Dermis microvascular lymphatic vessel endothelial cell (primary cell): Measurements from ENCODE around the gene KLK1. TPM values are rescaled to one million over a fixed set of nuclear protein-coding genes. Genes with fewer than 3 reads are reported as not detected.
A peak's percentile ranks its signal among the peaks of the same experiment; 100 is the strongest.

Experiments used
- DNase-seq, 2 donors: peaks; one replicate each; pipeline versions ENCODE4 v3.0.0 to v3.0.0-alpha.2; 2010; ENCODE audit warnings: low read depth in 2 of 2
- total RNA-seq: library from RNA; depleted of rRNA; stranded (reverse); fragments of >200 nt; gene quantifications from 2 replicates; pipeline ENCODE4 v1.2.1, GENCODE V29; 2014

The KLK1 gene
- total RNA-seq, result not detected in 2 replicates

GRCh38 chr19:50823389-50824042 lies at the start of gene KLK1:
KLK1 (minus strand) TSS chr19:50823787; CDS start chr19:50823748, 39 bp downstream.
- no peak for DNase-seq

DNA sequence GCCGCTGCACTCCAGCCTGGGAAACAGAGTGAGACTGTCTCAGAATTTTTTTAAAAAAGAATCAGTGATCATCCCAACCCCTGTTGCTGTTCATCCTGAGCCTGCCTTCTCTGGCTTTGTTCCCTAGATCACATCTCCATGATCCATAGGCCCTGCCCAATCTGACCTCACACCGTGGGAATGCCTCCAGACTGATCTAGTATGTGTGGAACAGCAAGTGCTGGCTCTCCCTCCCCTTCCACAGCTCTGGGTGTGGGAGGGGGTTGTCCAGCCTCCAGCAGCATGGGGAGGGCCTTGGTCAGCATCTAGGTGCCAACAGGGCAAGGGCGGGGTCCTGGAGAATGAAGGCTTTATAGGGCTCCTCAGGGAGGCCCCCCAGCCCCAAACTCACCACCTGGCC lies 49.5 kb upstream of the KLK1 start, which contains the start of gene KLK2:
TSS of gene KLK2 (plus strand) at position 384 of the 400 bp plus-strand sequence. CDS start 35 bp downstream, outside the sequence.
- DNase-seq, result no peak

DNA sequence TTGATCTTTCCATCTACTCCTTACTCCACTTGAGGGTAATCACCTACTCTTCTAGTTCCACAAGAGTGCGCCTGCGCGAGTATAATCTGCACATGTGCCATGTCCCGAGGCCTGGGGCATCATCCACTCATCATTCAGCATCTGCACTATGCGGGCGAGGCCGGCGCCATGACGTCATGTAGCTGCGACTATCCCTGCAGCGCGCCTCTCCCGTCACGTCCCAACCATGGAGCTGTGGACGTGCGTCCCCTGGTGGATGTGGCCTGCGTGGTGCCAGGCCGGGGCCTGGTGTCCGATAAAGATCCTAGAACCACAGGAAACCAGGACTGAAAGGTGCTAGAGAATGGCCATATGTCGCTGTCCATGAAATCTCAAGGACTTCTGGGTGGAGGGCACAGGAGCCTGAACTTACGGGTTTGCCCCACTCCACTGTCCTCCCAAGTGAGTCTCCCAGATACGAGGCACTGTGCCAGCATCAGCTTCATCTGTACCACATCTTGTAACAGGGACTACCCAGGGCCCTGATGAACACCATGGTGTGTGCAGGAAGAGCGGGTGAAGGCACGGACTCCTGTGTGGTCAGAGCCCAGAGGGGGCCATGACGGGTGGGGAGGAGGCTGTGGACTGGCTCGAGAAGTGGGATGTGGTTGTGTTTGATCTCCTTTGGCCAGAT lies 47.0 kb upstream of the KLK1 start:
- DNase-seq, result peak in 1 of 2 donors; percentile 23

DNA sequence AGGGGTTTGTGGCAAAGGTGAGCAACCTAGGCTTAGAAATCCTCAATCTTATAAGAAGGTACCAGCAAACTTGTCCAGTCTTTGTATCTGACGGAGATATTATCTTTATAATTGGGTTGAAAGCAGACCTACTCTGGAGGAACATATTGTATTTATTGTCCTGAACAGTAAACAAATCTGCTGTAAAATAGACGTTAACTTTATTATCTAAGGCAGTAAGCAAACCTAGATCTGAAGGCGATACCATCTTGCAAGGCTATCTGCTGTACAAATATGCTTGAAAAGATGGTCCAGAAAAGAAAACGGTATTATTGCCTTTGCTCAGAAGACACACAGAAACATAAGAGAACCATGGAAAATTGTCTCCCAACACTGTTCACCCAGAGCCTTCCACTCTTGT lies 45.9 kb upstream of the KLK1 start:
- DNase-seq, result no peak

GRCh38 chr19:50861496-50862286 lies 38.1 kb upstream of the KLK1 start:
- no peak for DNase-seq

GRCh38 chr19:50861010-50861409 lies 37.4 kb upstream of the KLK1 start:
- no peak for DNase-seq

DNA sequence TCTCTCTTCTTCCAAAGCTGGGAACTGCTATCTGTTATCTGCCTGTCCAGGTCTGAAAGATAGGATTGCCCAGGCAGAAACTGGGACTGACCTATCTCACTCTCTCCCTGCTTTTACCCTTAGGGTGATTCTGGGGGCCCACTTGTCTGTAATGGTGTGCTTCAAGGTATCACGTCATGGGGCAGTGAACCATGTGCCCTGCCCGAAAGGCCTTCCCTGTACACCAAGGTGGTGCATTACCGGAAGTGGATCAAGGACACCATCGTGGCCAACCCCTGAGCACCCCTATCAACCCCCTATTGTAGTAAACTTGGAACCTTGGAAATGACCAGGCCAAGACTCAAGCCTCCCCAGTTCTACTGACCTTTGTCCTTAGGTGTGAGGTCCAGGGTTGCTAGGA lies 36.3 kb upstream of the KLK1 start:
- DNase-seq, result no peak

DNA sequence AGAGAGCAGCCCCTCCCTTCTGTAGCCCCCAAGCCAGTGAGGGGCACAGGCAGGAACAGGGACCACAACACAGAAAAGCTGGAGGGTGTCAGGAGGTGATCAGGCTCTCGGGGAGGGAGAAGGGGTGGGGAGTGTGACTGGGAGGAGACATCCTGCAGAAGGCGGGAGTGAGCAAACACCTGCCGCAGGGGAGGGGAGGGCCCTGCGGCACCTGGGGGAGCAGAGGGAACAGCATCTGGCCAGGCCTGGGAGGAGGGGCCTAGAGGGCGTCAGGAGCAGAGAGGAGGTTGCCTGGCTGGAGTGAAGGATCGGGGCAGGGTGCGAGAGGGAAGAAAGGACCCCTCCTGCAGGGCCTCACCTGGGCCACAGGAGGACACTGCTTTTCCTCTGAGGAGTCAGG lies 35.3 kb upstream of the KLK1 start:
- DNase-seq, result no peak

DNA sequence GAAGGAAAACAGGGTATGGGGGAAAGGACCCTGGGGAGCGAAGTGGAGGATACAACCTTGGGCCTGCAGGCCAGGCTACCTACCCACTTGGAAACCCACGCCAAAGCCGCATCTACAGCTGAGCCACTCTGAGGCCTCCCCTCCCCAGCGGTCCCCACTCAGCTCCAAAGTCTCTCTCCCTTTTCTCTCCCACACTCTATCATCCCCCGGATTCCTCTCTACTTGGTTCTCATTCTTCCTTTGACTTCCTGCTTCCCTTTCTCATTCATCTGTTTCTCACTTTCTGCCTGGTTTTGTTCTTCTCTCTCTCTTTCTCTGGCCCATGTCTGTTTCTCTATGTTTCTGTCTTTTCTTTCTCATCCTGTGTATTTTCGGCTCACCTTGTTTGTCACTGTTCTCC lies 33.8 kb upstream of the KLK1 start:
- DNase-seq, result no peak

DNA sequence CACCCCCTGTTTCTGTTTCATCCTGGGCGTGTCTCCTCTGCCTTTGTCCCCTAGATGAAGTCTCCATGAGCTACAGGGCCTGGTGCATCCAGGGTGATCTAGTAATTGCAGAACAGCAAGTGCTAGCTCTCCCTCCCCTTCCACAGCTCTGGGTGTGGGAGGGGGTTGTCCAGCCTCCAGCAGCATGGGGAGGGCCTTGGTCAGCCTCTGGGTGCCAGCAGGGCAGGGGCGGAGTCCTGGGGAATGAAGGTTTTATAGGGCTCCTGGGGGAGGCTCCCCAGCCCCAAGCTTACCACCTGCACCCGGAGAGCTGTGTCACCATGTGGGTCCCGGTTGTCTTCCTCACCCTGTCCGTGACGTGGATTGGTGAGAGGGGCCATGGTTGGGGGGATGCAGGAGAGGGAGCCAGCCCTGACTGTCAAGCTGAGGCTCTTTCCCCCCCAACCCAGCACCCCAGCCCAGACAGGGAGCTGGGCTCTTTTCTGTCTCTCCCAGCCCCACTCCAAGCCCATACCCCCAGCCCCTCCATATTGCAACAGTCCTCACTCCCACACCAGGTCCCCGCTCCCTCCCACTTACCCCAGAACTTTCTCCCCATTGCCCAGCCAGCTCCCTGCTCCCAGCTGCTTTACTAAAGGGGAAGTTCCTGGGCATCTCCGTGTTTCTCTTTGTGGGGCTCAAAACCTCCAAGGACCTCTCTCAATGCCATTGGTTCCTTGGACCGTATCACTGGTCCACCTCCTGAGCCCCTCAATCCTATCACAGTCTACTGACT lies 31.2 kb upstream of the KLK1 start, which contains the start of gene KLK3:
TSS of gene KLK3 (plus strand) at position 280 of the 775 bp plus-strand sequence. CDS start at position 321, 41 bp downstream.
- DNase-seq, result no peak

- DNase-seq, result no peak
Observed at GRCh38 chr19:50851620-50852019, 28.0 kb upstream of the KLK1 start.

GRCh38 chr19:50850738-50851137 lies 27.2 kb upstream of the KLK1 start:
- DNase-seq, result no peak

DNA sequence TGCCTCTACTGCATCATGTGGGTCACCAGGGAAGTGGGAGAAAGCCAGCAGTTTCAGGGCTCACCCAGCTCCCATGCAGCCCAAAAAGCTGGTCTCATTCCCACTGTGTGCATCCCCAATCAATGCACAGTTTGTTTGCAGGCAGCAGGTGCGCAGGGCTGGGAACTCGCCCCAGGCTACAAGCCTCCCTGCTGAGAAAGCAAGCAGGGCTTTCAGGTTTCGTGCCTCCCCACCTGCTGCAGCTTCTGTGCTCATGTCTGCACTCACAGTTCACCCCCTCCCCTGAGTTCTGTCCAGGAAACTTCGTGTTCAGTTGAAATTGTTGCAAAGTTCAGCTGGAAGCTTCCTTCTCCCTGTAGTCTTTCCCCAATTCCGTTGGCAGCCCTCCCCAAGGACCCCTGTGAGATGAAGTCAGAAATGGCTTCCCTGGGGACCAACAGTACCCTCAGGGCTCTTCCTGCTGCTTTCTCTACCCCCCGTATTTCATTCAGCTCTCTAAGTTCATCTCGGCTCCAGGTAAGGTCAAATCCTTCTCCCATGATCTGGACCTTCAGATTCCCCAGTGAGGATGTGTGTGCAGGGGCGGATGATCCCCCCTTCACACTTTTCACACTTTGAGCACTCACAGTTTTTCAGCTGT lies 20.8 kb upstream of the KLK1 start:
- DNase-seq, result no peak

- DNase-seq, result no peak
Observed at GRCh38 chr19:50843701-50844221, 20.2 kb upstream of the KLK1 start.

- DNase-seq, result no peak
Observed at GRCh38 chr19:50843205-50843604, 19.6 kb upstream of the KLK1 start.

DNA sequence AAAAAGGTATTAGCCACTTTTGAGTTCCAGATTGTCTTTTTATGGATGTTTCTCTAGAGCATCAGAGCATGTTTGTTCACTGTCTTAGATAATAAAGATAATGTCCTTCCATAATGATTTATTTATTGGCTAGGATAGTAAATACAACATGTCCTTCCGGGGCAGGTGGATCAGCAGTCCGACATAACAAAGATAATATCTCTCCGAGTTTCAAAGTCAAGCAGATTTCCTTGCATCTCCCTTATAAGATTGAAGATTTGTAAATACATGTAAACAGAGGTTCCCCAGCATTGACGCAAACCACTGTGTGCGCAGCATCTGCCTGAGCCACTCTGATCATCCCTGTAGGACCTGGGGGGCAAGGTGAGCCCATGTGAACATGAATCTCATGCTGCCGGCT lies 18.5 kb upstream of the KLK1 start:
- DNase-seq, result no peak

DNA sequence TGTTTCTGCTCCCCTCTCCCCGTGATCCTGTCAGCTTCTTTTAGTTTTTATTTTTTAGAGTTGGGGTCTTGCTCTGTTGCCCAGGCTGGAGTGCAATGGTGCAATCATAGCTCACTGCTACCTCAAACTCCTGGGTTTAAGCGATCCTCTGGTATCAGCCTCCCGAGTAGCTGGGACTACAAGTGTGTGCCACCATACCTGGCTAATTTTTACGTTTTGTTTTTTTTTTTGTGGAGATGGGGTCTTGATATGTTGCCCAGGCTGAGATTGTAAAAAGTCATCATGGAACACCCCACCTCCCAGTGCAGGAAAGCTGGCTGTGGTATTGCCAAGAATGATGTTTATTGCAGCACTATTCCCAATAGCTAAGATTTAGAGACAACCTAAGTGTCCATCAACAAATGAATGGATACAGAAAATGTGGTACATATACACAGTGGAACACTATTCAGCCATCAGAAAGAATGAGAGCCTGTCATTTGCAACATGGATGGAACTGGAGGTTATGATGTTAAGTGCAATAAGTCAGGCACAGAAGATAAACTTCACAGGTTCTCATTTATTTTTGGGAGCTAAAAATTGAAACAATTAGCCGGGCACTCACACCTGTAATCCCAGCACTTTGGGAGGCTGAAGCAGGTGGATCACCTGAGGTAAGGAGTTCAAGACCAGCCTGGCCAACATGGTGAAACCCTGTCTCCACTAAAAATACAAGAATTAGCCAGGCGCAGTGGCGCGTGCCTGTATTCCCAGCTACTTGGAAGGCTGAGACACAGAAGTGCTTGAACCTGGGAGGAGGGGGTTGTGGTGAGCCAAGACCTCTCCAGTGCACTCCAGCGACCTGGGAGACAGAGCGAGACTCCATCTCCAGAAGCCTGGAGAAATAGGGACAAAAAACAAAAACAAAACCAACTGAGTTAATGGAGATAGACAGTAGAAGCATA lies 16.4 kb upstream of the KLK1 start:
- DNase-seq, result no peak

DNA sequence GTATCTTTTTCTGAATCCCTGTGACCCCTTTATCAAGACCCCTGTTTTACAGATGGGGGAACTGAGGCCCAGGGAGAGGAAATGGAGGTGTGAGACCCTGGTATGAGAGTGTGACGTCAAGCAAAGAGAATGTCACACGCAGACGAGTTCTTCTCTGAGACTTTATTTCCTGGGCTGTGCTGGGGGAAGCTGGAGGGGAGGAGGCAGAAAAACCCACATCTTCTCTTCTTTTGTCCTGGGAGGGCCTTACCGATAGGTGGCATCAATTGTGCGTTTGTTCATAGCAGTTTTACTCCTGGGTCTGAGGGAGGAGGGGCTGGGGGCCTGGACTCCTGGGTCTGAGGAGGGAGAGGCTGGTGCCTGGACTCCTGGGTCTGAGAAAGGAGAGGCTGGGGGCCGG lies 14.7 kb upstream of the KLK1 start:
- DNase-seq, result no peak

- no peak for DNase-seq
Observed at GRCh38 chr19:50837300-50837699, 13.7 kb upstream of the KLK1 start.
